Nephron (organoid): ENCODE results near the gene DRD4.
A peak's percentile ranks its signal among the peaks of the same experiment; 100 is the strongest.

Experiments used
- H3K27ac Mint-ChIP-seq, 3 experiments: 2 replicates each; pipeline ENCODE4 v1.8.0; 2020; ENCODE audit warnings: mixed read lengths in 3 of 3, mild to moderate bottlenecking in 2 of 3, moderate library complexity in 1 of 3
- H3K27me3 Mint-ChIP-seq: 2 replicates; pipeline ENCODE4 v1.8.0; 2021; ENCODE audit warnings: low read depth, mild to moderate bottlenecking, moderate library complexity, mixed read lengths
- H3K36me3 Mint-ChIP-seq: 2 replicates; pipeline ENCODE4 v1.8.0; 2020; ENCODE audit warnings: low read depth, mixed read lengths
- H3K4me1 Mint-ChIP-seq: 2 replicates; pipeline ENCODE4 v1.8.0; 2020; ENCODE audit warnings: mixed read lengths
- H3K4me3 Mint-ChIP-seq, 3 experiments: 2 replicates each; pipeline ENCODE4 v1.8.0; 2020; ENCODE audit warnings: mild to moderate bottlenecking in 3 of 3, mixed read lengths in 3 of 3, moderate library complexity in 2 of 3
- H3K9me3 Mint-ChIP-seq: 2 replicates; pipeline ENCODE4 v1.8.0; 2020; ENCODE audit warnings: mixed read lengths
- CTCF ChIP-seq, 3 experiments: fragments of 200-600 bp; sonication (generic); IDR thresholded peaks; one replicate each; pipeline ENCODE4 v1.5.0; 2021; ENCODE audit warnings: antibody characterized with exemption in 3 of 3; ENCODE audit not compliant: unreplicated experiment in 3 of 3

DRD4 gene

GRCh38 chr11:623349-623869 lies 13.7 kb upstream of the DRD4 start:
- no peak for TF ChIP-seq CTCF (IDR thresholded peaks at IDR 0.05; ENCODE audit: unreplicated experiment in 3 of 3)
- H3K27me3 Mint-ChIP-seq: peaks cover 24% of the 10 kb centered on the region
- peak overlapping the region in 1 of 3 experiments; percentile 58 for H3K27ac Mint-ChIP-seq
- H3K4me3 Mint-ChIP-seq: peak overlapping the region in 2 of 3 experiments; percentile 19 to 57
- H3K9me3 Mint-ChIP-seq: no peaks in the 10 kb centered on the region
- peaks cover 10% of the 10 kb centered on the region for H3K4me1 Mint-ChIP-seq
- H3K36me3 Mint-ChIP-seq: peaks cover 2% of the 10 kb centered on the region

DNA sequence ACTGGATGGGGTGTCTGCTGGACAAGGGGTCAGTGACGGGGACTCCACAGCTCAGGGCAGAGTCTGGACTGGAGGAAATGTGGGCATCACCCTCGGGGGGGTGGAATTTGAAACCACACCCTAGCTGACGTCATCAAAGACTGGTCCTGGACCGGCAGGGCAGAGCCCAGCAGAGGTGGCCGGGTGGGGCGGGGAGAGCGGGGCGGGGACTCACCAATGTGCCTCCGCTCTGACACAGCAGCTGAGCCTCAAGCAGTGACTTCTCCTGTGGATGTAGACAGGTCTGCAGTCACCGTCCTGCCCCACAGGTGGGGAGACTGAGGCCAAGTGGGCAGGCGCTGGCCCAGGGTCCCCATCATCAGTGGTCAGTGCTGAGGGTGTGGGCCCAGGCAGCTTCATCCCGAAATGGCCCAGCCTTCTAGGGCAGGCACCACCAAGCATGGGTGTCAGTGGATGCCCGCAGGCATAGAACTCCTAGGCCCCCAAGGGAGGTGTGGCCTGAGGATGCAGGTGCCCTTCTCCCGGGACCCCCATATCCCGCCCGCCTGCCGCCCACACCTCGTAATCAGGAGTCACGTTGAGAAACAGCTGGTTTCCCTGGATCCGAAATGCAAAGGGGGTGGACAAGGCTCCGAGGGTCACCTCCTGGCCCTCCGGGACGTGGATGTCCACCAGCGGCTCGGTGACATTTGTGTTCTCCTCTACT lies 12.9 kb upstream of the DRD4 start:
- no peak for TF ChIP-seq CTCF (IDR thresholded peaks at IDR 0.05; ENCODE audit: unreplicated experiment in 3 of 3)
- no peak overlapping the region for H3K27ac Mint-ChIP-seq
- peak overlapping the region in 1 of 3 experiments; percentile 25 for H3K4me3 Mint-ChIP-seq
- H3K27me3 Mint-ChIP-seq: peaks cover 32% of the 10 kb centered on the region
- peaks cover 5% of the 10 kb centered on the region for H3K36me3 Mint-ChIP-seq
- H3K4me1 Mint-ChIP-seq: peaks cover 17% of the 10 kb centered on the region
- no peaks in the 10 kb centered on the region for H3K9me3 Mint-ChIP-seq

DNA sequence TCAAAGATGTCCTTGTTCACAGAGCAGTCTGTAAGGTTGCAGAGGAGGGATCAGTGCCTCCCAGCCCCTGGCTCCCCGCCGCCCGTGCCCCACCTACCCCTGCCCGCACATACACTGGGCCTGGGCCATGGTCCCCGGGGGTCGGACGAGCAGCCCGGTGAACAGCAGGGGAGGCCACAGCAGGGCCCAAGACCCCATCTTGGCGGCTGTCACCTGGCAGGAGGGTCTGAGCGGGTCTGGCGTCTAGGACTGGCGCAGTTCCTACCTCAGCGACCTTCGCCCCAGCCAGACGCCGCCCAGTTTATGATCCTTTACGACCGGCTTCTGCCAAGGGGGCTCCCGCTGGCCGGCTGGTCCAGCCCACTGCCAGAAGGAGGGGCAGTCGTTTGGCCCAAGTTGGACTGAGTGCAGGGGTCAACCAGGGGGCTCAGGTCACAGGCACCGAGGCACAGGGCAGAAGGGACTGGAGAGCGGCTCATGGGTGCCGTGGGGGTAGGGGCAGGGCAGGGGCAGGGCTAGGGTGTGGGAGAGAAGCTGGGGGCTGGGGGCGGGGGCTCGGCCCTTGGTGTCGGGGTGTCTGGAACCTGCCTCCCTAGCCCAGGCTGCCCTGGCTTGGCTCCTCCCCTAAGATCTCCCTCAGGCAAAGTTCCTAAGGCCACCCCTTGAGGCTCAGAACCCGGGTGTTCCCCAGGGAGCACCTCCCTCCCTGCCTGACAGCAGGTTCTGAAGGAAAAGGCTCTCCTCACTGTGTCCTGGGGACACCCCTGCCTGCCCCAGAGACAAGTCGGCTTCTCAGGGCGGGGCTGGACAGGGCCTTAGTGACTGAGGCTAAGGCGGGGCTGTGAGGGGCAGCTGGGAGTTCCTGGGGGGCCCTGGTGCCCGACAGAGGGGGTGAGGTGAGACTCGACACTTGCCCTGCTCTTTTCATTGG lies 12.1 kb upstream of the DRD4 start, which contains the start of gene CDHR5:
CDHR5 (minus strand) TSS at position 251 of the 931 bp plus-strand sequence; CDS start at position 198, 53 bp downstream.
- peak within 1 kb of the TSS; percentile 21 to 71 (median 32) for H3K4me3 Mint-ChIP-seq
- peaks cover 23% of the 10 kb centered on the region for H3K4me1 Mint-ChIP-seq

DNA sequence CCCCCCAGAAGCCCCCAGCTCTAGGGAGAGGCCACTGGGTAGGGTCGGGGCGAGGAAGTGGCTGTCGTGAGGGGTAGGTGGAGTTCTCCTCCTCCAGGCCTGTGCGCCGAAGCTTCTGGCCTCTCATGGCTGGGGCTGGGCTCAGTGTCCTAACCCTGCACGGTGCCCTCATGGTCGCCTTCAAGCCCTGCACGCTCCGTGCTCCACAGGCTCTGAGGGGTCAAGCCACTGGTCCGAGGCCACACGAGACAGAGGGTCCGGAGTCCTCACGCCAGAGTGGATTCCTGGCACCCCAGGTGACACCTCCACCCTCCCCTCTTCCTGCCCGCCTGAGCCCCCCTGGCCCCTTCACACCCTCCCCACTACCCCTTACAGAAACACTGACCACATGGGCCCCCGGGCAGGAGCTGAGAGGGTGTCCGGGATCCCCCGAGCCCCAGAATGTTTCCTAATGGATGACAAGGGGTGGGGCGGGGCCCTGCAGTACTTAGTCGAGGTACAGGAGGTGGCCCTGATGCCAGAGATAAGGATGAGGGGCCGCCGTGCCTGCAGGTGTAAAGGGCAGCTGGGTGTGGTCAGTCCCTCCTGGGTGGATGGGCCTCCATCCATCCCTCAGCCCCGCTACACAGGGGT lies 11.3 kb upstream of the DRD4 start:
- peaks cover 5% of the 10 kb centered on the region for H3K36me3 Mint-ChIP-seq
- H3K27me3 Mint-ChIP-seq: peaks cover 42% of the 10 kb centered on the region
- peaks cover 23% of the 10 kb centered on the region for H3K4me1 Mint-ChIP-seq
- no peaks in the 10 kb centered on the region for H3K9me3 Mint-ChIP-seq
- H3K27ac Mint-ChIP-seq: no peak overlapping the region
- no peak for TF ChIP-seq CTCF (IDR thresholded peaks at IDR 0.05; ENCODE audit: unreplicated experiment in 3 of 3)
- peak overlapping the region; percentile 15 to 32 (median 21) for H3K4me3 Mint-ChIP-seq

More for the DNA sequence above, 12.1 kb upstream of the DRD4 start, which contains the start of gene CDHR5:
- peak within 1 kb of the TSS in 1 of 3 experiments; percentile 45 for H3K27ac Mint-ChIP-seq
- H3K9me3 Mint-ChIP-seq: no peaks in the 10 kb centered on the region
- H3K36me3 Mint-ChIP-seq: peaks cover 5% of the 10 kb centered on the region
- TF ChIP-seq CTCF (IDR thresholded peaks at IDR 0.05; ENCODE audit: unreplicated experiment in 3 of 3): no peak
- peaks cover 38% of the 10 kb centered on the region for H3K27me3 Mint-ChIP-seq

DNA sequence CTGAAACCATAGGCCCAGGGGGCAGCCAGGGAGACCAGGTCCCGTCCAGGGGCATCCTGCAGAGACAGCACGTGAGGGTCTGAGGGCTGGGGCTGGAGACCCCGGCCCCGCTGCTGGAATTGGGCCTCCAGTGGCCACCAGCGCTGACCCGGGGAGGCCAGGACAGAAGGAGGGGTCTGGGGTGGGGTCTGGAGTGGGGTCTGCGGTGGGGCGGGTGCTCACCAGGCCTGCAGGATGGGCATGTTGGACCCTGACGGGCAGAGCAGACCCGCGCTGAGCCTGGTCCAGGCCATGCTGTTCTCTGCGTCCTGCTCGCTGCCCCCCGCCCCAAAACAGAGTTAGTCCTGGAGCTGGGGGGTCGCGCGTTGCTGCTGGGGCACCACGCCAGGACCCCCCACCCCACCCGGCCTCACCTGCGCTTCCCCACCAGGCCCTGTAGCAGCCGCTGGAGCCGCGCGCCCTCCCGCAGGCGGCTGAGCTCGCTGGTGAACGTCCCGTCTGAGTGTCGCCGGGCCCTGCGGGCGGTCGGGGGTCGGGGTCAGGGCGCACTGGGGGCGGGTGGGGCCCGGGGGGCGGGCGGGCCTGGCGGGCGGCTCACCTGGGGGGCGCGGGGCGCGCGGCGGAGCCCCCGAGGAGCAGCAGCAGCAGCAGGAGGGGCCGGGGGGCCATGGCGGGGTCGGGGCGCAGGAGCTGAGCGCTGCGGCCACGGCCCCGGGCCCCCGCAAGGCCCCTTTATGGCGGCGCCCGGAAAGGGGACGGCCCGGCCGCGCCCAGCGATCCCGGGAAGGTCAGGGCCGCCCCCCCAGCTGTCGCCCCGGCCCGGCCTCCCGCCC lies 10.4 kb upstream of the DRD4 start, which contains the start of gene SCT:
SCT (minus strand) TSS at position 707 of the 833 bp plus-strand sequence; CDS start at position 669, 38 bp downstream.
- Mint-ChIP-seq H3K36me3 (peaks cover 5% of the 10 kb centered on the region), H3K27ac (peak within 1 kb of the TSS in 1 of 3 experiments; percentile 52), H3K27me3 (peaks cover 42% of the 10 kb centered on the region), H3K4me3 (peak within 1 kb of the TSS; percentile 73 to 81 (median 78)), H3K4me1 (peaks cover 23% of the 10 kb centered on the region), H3K9me3 (no peaks in the 10 kb centered on the region)
- TF ChIP-seq CTCF (IDR thresholded peaks at IDR 0.05; ENCODE audit: unreplicated experiment in 3 of 3): no peak
